Muscle layer of duodenum (tissue), 2 donors: ENCODE results near the gene KCNC3.

Source experiments
- H3K27ac ChIP-seq: one replicate; pipeline ENCODE4 v1.7.0; 2013; ENCODE audit warnings: mild to moderate bottlenecking, low read length
- H3K27me3 ChIP-seq: one replicate; pipeline ENCODE4 v1.7.0; 2013; ENCODE audit warnings: low read depth, mild to moderate bottlenecking, control low read depth, low read length
- H3K36me3 ChIP-seq, 2 donors: one replicate each; pipeline ENCODE4 v1.7.0; 2013; ENCODE audit warnings: low read length in 2 of 2, control low read depth in 1 of 2, mild to moderate bottlenecking in 1 of 2; ENCODE audit not compliant: insufficient read depth in 2 of 2, control insufficient read depth in 1 of 2
- H3K4me1 ChIP-seq, 2 donors: one replicate each; pipeline ENCODE4 v1.7.0; 2013; ENCODE audit warnings: low read length in 2 of 2, mild to moderate bottlenecking in 2 of 2, control low read depth in 1 of 2, moderate library complexity in 1 of 2; ENCODE audit not compliant: insufficient read depth in 2 of 2, control insufficient read depth in 1 of 2
- H3K4me3 ChIP-seq, 2 donors: one replicate each; pipeline ENCODE4 v1.7.0; 2013; ENCODE audit warnings: low read length in 2 of 2, low read depth in 1 of 2, mild to moderate bottlenecking in 1 of 2
- H3K9me3 ChIP-seq, 2 donors: one replicate each; pipeline ENCODE4 v1.7.0; 2013; ENCODE audit warnings: low read length in 2 of 2, control low read depth in 1 of 2, mild to moderate bottlenecking in 1 of 2; ENCODE audit not compliant: control insufficient read depth in 1 of 2
- donor health status: healthy.

Gene KCNC3

DNA sequence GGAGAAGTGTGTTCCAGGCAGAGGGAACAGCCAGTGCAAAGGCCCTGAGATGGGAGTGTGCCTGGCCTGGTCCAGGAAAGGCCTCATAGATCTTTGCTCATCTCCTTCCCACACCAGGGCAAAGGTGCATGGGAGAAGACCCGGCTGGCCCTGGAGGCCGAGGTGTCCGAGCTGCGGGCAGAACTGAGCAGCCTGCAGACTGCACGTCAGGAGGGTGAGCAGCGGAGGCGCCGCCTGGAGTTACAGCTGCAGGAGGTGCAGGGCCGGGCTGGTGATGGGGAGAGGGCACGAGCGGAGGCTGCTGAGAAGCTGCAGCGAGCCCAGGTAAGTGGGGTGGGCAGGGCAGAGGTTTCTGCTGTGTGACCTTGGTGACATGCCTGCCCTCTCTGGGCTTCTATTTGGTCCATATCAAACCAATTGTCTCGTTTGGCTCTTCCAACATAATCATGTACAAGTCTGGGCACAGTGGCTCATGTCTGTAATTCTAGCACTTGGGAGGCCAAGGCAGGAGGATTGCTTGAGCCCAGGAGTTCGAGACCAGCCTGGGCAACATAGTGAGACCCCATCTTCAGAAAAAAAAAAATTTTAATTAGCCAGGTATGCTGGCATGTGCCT is 51.1 kb downstream of the KCNC3 start:
- Histone ChIP-seq H3K27ac (no peak overlapping the region), H3K36me3 (peaks cover 0 to 5% of the 10 kb centered on the region in 2 donors)

DNA sequence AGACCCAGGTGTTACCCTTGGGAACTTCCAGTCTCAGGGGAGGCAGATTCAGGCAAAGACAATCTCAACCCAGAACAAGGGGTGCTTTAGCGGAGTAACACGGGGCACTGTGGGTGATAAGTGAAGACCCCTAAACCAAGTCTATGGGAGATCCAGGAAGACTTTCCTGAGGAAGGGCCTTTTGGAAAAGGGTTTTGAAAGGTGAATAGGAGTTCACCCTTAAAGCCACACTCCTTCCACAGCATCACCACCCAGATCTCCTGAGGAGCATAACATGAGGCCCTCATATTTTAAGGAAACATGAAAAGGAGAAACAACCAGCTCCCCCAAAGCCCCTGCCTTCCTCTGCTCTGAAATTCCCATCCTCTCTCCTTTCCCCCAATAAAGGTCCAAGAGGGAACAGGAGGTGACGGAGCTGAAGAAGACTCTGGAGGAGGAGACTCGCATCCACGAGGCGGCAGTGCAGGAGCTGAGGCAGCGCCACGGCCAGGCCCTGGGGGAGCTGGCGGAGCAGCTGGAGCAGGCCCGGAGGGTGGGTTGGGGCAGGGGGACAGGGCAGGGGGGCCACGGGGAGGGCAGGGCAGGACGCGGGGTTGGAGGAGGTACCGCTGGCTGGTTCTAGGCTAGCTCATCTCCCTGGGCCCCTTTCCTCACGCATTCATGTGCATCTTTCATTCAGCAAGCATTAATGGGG is 52.7 kb downstream of the KCNC3 start:
- Histone ChIP-seq H3K4me3 (no peak overlapping the region), H3K27ac (no peak overlapping the region), H3K36me3 (peaks cover 0 to 5% of the 10 kb centered on the region in 2 donors), H3K9me3 (no peaks in the 10 kb centered on the region), H3K27me3 (no peaks in the 10 kb centered on the region), H3K4me1 (no peaks in the 10 kb centered on the region)

More for the DNA sequence above, 51.1 kb downstream of the KCNC3 start:
- H3K4me3 ChIP-seq, result no peak overlapping the region
- H3K9me3 ChIP-seq, result no peaks in the 10 kb centered on the region
- H3K27me3 ChIP-seq, result no peaks in the 10 kb centered on the region
- no peaks in the 10 kb centered on the region for H3K4me1 ChIP-seq

GRCh38 chr19:50275577-50276368 is 53.4 kb downstream of the KCNC3 start:
- Histone ChIP-seq H3K27ac (no peak overlapping the region), H3K4me3 (no peak overlapping the region), H3K9me3 (no peaks in the 10 kb centered on the region), H3K36me3 (peaks cover 0 to under 1% of the 10 kb centered on the region in 2 donors), H3K4me1 (no peaks in the 10 kb centered on the region), H3K27me3 (no peaks in the 10 kb centered on the region)

GRCh38 chr19:50273821-50274220 is 55.4 kb downstream of the KCNC3 start:
- Histone ChIP-seq H3K4me1 (no peaks in the 10 kb centered on the region), H3K4me3 (no peak overlapping the region), H3K27ac (no peak overlapping the region), H3K9me3 (no peaks in the 10 kb centered on the region), H3K27me3 (no peaks in the 10 kb centered on the region), H3K36me3 (no peaks in the 10 kb centered on the region)

DNA sequence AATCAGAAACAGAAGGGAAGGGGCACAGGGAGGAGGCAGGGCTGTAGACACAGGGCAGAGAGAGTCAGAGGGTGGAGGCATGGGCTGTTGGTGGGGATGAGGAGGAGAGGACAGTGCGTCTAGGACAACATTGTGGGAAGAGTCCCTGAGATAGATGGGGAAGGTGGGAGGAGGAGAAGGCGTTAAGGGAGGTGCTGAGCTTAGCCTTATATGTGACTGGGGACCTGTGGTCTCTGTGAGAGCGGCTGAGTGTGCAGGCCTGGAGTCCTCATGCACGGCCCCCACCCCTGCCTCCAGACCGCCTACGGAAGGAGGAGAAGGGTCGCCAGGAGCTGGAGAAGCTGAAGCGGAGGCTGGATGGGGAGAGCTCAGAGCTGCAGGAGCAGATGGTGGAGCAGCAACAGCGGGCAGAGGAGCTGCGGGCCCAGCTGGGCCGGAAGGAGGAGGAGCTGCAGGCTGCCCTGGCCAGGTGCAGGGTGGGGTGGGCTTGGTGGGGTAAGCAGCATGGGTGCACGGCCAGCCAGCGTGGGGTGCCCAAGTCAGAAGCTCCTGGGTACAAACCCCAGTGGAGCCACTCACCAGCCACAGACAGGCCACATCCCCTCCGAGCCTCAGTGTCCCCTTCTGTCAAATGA is 56.8 kb downstream of the KCNC3 start:
- H3K27me3 ChIP-seq, result no peaks in the 10 kb centered on the region
- H3K36me3 ChIP-seq, result no peaks in the 10 kb centered on the region
- H3K4me3 ChIP-seq, result no peak overlapping the region
- no peaks in the 10 kb centered on the region for H3K4me1 ChIP-seq
- H3K27ac ChIP-seq, result no peak overlapping the region
- no peaks in the 10 kb centered on the region for H3K9me3 ChIP-seq

DNA sequence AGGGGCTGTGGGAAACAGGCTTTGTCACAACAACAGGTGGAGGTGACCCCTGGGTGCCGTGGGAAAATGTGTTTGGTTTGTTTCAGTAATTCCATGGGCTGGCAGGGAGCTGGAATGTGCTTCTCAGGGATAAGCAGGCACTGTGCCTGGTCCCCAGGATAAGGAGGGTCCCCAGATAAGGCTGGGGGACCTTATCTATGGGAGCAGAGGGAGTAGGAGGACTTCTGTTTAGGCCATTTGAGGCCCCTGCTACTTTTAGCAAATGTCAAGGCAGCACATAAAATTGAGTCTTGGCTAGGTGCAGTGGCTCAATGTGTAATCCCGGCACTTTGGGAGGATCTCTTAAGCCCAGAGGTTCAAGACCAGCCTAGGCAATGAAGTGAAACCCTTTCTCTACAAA is 59.5 kb downstream of the KCNC3 start:
- no peaks in the 10 kb centered on the region for H3K4me1 ChIP-seq
- H3K27me3 ChIP-seq, result no peaks in the 10 kb centered on the region
- H3K27ac ChIP-seq, result no peak overlapping the region
- no peaks in the 10 kb centered on the region for H3K36me3 ChIP-seq
- H3K4me3 ChIP-seq, result no peak overlapping the region
- H3K9me3 ChIP-seq, result no peaks in the 10 kb centered on the region

DNA sequence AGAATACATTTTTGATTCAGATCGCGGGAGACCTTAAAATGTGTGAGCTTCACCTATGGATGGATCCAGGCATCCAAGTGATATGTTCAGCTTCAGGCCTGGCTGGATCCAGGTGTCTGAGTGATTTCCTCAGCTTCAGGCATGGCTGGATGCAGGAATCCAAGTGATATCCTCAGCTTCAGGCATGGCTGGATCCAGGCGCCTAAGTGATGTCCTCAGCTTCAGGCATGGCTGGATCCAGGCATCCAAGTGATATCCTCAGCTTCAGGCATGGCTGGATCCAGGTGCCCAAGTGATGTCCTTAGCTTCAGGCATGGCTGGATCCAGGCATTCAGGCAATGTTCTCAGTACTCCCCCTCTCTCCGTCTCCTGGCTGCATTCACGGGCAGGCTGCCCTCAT is 60.7 kb downstream of the KCNC3 start:
- Histone ChIP-seq H3K4me3 (no peak overlapping the region), H3K9me3 (no peaks in the 10 kb centered on the region), H3K27ac (no peak overlapping the region), H3K36me3 (peaks cover 0 to 4% of the 10 kb centered on the region in 2 donors), H3K27me3 (no peaks in the 10 kb centered on the region), H3K4me1 (no peaks in the 10 kb centered on the region)

DNA sequence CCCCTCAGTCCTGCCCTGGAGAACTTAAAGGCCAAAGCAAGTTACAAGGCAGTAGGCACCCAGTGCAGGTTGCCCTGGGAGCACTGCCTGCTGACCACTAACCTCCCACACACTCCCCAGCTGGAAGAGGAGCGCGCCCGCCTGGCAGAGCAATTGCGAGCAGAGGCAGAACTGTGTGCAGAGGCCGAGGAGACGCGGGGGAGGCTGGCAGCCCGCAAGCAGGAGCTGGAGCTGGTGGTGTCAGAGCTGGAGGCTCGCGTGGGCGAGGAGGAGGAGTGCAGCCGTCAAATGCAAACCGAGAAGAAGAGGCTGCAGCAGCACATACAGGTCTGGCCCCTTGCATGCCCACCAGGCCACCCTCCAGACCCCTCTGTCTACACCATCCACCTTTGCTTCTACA is 61.1 kb downstream of the KCNC3 start:
- H3K4me3 ChIP-seq, result no peak overlapping the region
- H3K27ac ChIP-seq, result no peak overlapping the region
- H3K36me3 ChIP-seq, result peaks cover 0 to 4% of the 10 kb centered on the region in 2 donors
- no peaks in the 10 kb centered on the region for H3K4me1 ChIP-seq
- H3K27me3 ChIP-seq, result no peaks in the 10 kb centered on the region
- H3K9me3 ChIP-seq, result no peaks in the 10 kb centered on the region

DNA sequence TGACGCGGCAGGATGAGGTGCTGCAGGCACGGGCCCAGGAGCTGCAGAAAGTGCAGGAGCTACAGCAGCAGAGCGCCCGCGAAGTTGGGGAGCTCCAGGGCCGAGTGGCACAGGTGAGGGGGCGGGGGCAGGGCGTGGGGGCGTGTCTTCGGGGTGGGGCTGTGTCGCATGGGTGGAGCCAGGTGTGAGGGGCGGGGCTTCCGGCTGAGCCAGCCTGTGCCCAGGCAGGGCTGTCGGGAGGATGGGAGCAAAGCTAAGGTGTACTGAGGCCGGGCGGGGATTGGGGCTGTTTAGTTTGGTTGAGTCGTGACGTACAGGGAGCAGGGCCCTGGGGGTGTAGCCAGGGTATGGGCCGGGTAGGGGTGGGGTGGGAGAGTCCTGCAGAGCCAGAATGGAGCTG is 62.3 kb downstream of the KCNC3 start:
- H3K4me3 ChIP-seq, result no peak overlapping the region
- H3K36me3 ChIP-seq, result peaks cover 0 to 4% of the 10 kb centered on the region in 2 donors
- no peak overlapping the region for H3K27ac ChIP-seq
- no peaks in the 10 kb centered on the region for H3K4me1 ChIP-seq
- H3K27me3 ChIP-seq, result no peaks in the 10 kb centered on the region
- H3K9me3 ChIP-seq, result no peaks in the 10 kb centered on the region

DNA sequence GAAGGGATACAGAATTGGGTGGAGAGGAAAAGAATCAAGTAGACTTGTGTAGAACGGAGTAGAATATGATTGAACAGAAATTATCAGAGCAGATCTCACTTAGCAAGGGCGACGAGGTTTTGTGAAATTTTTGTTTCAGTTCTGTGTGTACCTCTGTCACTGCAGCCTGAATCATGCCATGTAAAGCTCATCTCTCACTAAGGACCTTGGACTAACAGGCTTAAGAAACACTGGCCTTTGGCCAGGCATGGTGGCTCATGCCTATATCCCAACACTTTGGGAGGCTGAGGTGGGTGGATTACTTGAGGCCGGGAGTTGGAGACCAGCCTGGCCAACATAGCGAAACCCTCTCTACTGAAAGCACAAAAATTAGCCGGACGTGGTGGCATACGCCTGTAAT is 63.1 kb downstream of the KCNC3 start:
- Histone ChIP-seq H3K27ac (no peak overlapping the region), H3K4me1 (no peaks in the 10 kb centered on the region), H3K9me3 (no peaks in the 10 kb centered on the region), H3K4me3 (no peak overlapping the region), H3K36me3 (peaks cover 0 to 4% of the 10 kb centered on the region in 2 donors), H3K27me3 (no peaks in the 10 kb centered on the region)

DNA sequence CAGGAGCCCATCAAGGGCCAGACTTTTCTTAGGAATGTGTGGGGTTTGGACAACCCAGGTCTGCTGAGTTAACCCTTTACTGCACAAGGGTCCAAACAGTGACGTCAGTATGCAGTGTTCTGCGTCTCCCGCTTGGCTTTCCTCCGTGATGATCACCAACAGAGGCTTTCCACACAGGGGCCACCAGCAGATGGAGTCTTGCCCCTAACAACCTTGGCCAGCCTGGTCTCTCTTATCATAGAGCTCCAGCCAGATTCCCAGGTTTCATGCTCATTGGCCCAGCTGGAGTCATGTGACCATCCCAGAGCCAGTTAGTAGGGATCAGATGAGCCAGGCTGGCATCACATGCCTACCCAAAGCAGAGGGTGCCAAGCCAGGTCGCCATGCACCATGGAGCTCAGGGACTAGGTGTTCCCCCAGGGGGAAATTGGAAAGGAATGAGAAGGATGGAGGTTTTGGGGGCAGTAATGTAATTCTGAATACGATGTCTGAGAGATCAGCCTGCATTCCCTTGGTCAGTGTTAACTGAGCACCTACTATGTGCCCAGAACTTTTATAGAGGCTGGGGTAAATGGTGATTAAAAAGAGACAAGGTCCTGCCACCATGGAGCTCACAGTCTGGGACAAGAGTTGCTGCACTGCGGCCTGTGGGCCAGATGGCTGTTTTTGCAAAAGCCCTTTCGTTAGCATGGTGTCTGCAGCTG is 64.5 kb downstream of the KCNC3 start:
- H3K9me3 ChIP-seq, result no peaks in the 10 kb centered on the region
- H3K4me1 ChIP-seq, result no peaks in the 10 kb centered on the region
- no peak overlapping the region for H3K4me3 ChIP-seq
- H3K27me3 ChIP-seq, result no peaks in the 10 kb centered on the region
- no peak overlapping the region for H3K27ac ChIP-seq
- peaks cover 0 to 4% of the 10 kb centered on the region in 2 donors for H3K36me3 ChIP-seq
